ENCODE measurements around the gene ASCC1.

GRCh38 chr10:72076756-72077155 lies 139.3 kb downstream of the ASCC1 start:
- TF ChIP-seq, protein P1, sequence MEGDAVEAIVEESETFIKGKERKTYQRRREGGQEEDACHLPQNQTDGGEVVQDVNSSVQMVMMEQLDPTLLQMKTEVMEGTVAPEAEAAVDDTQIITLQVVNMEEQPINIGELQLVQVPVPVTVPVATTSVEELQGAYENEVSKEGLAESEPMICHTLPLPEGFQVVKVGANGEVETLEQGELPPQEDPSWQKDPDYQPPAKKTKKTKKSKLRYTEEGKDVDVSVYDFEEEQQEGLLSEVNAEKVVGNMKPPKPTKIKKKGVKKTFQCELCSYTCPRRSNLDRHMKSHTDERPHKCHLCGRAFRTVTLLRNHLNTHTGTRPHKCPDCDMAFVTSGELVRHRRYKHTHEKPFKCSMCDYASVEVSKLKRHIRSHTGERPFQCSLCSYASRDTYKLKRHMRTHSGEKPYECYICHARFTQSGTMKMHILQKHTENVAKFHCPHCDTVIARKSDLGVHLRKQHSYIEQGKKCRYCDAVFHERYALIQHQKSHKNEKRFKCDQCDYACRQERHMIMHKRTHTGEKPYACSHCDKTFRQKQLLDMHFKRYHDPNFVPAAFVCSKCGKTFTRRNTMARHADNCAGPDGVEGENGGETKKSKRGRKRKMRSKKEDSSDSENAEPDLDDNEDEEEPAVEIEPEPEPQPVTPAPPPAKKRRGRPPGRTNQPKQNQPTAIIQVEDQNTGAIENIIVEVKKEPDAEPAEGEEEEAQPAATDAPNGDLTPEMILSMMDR (IDR thresholded peaks at IDR 0.05; ENCODE audit: insufficient read depth, low read length, poor library complexity, severe bottlenecking), result no peak
- no peak for TF ChIP-seq EZH2phosphoT487 (conservative IDR thresholded peaks at IDR 0.05; ENCODE audit: low read length)

Measured in SU-DHL-6 (cell line).